Type B pancreatic cell (in vitro differentiated cells): ENCODE measurements around the gene RARS1. TPM values are rescaled to one million over a fixed set of nuclear protein-coding genes. Genes with fewer than 3 reads are reported as not detected.

Experiments
- DNase-seq: peaks from one replicate; pipeline ENCODE4 v3.0.0; 2021; ENCODE audit warnings: mixed read lengths; ENCODE audit not compliant: unreplicated experiment; ENCODE audit errors: extremely low spot score
- H3K27ac Mint-ChIP-seq: 2 replicates; pipeline ENCODE4 v1.8.0; 2021; ENCODE audit warnings: mild to moderate bottlenecking, mixed read lengths
- H3K27me3 Mint-ChIP-seq: 2 replicates; pipeline ENCODE4 v1.8.0; 2021; ENCODE audit warnings: mixed read lengths
- H3K36me3 Mint-ChIP-seq: 2 replicates; pipeline ENCODE4 v1.8.0; 2021; ENCODE audit warnings: mixed read lengths
- H3K4me1 Mint-ChIP-seq: one replicate; pipeline ENCODE4 v1.8.0; 2021; ENCODE audit warnings: mixed read lengths; ENCODE audit not compliant: unreplicated experiment
- H3K4me3 Mint-ChIP-seq: 2 replicates; pipeline ENCODE4 v1.8.0; 2021; ENCODE audit warnings: mild to moderate bottlenecking, mixed read lengths
- H3K9me3 Mint-ChIP-seq: 2 replicates; pipeline ENCODE4 v1.8.0; 2021; ENCODE audit warnings: mixed read lengths
- long read RNA-seq: library from polyadenylated mRNA; unstranded; transcript quantifications from one replicate; pipeline ENCODE4 v2.0.0, GENCODE V29; 2020
- total RNA-seq: library from RNA; stranded (reverse); gene quantifications from 2 replicates; pipeline ENCODE4 v1.2.1, GENCODE V29; 2021; ENCODE audit warnings: low replicate concordance
- TF ChIP-seq, protein P1 (sequence below): fragments of 200-600 bp; sonication (generic); conservative IDR thresholded peaks from 2 replicates; pipeline ENCODE4 v1.5.0; 2021; ENCODE audit warnings: antibody characterized with exemption, mild to moderate bottlenecking

Gene RARS1
- total RNA-seq: 102 and 110 TPM in 2 replicates
- long read RNA-seq, transcript RARS-201 (15 exons, 2,146 nt): major isoform, 405 of 551 reads
- long read RNA-seq, transcript RARS-209 (3 exons, 757 nt): minor isoform, 7 of 551 reads
- long read RNA-seq, partial matches to known transcripts: 113 of 551 reads
- long read RNA-seq, other reads (novel, unspliced or antisense): 26 of 551 reads

DNA sequence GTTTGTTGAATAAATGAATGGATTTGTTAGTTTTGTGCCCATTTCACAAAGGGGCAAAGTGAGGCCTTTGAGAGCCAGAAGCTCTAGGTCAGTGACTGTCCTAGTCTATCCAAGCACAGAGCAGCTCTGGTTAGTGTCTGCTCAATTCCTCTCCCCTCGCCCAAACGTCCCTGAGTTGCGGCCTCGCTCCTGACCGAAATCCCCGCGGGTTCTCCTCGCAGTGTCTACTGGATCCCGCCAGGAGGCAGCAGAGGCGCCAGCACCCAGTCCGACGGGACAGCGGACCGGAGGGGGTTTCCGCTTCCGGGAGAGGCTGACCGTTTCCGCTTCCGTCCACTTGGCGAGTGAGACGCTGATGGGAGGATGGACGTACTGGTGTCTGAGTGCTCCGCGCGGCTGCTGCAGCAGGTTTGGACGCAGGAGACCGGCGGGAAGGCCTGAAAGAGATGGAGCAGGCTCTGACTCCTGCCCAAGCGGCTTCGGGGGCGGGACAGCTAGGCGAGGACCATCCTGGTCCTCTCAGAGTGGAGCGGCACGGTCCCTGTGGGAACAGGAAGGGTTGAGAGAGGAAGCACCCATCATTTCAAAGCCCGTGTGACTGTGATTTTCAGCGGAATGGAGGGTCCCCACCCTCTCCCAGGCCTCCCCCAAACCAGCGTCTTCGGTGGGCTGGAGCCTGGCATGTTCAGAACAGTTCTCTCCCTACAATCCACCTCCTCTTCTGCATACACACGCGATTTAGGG lies at the start of gene RARS1:
Gene RARS1, plus strand, starts transcription at position 336 of the 744 bp plus-strand sequence. Its CDS starts 28 bp downstream, at position 364.
- Mint-ChIP-seq H3K27ac (peak within 1 kb of the TSS; percentile 93), H3K27me3 (no peaks in the 10 kb centered on the region), H3K36me3 (peaks cover 11% of the 10 kb centered on the region), H3K9me3 (no peaks in the 10 kb centered on the region), H3K4me1 (peaks cover 15% of the 10 kb centered on the region), H3K4me3 (peak within 1 kb of the TSS; percentile 99)
- DNase-seq: peak; percentile 95
- TF ChIP-seq, protein P1, sequence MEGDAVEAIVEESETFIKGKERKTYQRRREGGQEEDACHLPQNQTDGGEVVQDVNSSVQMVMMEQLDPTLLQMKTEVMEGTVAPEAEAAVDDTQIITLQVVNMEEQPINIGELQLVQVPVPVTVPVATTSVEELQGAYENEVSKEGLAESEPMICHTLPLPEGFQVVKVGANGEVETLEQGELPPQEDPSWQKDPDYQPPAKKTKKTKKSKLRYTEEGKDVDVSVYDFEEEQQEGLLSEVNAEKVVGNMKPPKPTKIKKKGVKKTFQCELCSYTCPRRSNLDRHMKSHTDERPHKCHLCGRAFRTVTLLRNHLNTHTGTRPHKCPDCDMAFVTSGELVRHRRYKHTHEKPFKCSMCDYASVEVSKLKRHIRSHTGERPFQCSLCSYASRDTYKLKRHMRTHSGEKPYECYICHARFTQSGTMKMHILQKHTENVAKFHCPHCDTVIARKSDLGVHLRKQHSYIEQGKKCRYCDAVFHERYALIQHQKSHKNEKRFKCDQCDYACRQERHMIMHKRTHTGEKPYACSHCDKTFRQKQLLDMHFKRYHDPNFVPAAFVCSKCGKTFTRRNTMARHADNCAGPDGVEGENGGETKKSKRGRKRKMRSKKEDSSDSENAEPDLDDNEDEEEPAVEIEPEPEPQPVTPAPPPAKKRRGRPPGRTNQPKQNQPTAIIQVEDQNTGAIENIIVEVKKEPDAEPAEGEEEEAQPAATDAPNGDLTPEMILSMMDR: peak; percentile 94

DNA sequence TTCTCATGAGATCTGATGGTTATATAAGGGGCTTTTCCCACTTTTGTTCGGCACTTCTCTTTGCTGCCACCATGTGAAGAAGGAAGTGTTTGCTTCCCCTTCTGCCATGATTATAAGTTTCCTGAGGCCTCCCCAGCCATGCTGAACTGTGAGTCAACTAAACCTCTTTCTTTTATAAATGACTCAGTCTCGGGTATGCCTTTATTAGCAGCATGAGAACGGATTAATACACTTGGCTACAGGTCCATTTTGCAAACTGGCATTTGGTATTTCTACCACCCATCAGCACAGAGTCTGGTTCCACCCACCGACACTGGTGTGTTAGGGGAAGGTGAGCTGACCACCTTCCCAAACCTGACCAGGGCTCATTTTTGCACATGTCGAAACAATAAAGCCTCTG lies 47.9 kb upstream of the RARS1 start:
- Mint-ChIP-seq H3K9me3 (no peaks in the 10 kb centered on the region), H3K36me3 (peaks cover 34% of the 10 kb centered on the region), H3K27me3 (no peaks in the 10 kb centered on the region), H3K4me3 (no peak overlapping the region), H3K27ac (no peak overlapping the region), H3K4me1 (peaks cover 4% of the 10 kb centered on the region)
- DNase-seq: no peak
- TF ChIP-seq, protein P1: no peak

DNA sequence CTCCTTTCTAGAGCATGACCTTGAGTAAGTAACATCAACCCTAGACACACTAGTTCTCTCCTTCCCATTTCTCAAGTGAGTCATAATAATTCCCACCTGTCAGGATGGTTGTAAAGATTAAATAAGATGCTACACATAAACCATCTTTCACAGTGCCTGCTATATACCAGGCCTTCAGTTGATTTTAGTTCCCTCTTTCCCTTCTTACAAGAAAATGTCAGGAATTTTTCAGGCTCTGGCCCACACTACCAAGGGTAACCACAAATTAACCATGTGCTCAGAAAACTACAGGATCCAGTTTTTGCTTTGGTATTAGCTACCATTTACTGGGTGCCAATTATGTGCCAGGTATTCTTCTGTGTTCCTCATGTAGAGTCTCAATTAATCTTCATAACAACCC lies 42.7 kb upstream of the RARS1 start:
- no peak for DNase-seq
- Mint-ChIP-seq H3K27me3 (no peaks in the 10 kb centered on the region), H3K36me3 (peaks cover 22% of the 10 kb centered on the region), H3K9me3 (no peaks in the 10 kb centered on the region), H3K4me3 (no peak overlapping the region), H3K4me1 (peaks cover 11% of the 10 kb centered on the region), H3K27ac (peak overlapping the region; percentile 11)
- TF ChIP-seq, protein P1: no peak

DNA sequence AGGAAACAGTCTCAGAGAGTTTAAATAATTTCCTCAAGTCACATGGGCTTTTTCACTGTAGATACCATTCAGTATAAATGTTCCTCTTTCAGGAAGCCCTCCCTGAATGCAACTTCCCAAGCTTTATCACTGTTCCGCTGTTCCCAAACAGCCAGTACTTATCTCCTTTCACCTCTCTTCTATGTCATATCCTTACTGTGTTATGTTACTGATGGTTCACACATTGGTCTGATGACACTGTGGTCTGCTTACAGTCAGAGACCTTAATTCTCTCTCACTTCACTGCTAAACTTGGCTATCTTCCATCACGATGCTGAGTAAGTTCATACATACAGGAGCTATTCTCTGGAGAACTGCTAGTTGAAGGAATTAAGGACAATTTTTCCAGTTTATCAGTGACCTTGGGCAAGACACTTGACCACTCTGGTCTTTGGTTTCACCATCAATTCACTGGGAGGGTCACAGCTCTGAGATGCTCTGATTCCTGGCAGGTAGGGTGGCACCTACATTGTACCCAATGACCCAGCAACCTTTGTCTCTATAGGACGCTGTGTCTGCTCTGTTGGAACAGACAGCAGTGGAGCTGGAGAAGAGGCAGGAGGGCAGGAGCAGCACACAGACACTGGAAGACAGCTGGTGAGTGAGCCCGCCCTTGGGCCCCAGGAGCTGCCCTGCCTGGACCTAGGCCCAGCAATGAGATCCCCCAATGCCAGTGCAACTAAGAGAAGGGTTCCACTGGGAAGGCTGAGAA lies 42.1 kb upstream of the RARS1 start:
- H3K36me3 Mint-ChIP-seq: peaks cover 26% of the 10 kb centered on the region
- no peaks in the 10 kb centered on the region for H3K9me3 Mint-ChIP-seq
- no peaks in the 10 kb centered on the region for H3K27me3 Mint-ChIP-seq
- H3K27ac Mint-ChIP-seq: peak overlapping the region; percentile 50
- H3K4me3 Mint-ChIP-seq: no peak overlapping the region
- H3K4me1 Mint-ChIP-seq: peaks cover 11% of the 10 kb centered on the region
- TF ChIP-seq, protein P1: no peak
- DNase-seq: no peak

DNA sequence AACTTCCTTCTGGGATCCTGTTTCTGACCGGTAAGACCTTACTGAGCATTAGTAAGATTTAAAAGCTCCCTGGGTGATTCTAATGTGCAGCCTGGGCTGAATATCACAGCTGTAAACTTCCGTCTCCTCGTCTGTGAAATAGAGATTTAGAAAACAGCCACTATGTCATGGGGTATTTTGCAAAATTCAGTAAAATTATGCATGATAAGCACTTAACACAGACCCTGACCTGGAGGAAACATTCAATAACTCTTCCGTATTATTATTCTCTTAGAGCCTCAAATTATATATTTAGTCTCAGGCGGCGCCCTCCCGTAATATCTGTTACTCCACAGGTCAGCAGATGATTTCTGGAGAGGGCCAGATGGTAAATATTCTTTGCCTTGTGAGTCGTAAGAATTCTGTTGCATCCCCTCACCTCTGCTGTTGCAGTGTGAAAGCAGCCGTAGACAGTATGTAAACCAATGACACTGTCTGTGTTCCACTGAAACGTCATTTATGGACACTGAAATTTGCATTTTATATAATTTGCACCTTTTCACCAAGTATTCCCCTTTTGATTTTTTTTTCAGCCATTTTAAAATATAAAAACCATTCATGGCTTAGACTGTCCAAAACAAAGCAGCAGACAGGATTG lies 39.2 kb upstream of the RARS1 start:
- Mint-ChIP-seq H3K4me1 (peaks cover 11% of the 10 kb centered on the region), H3K4me3 (no peak overlapping the region), H3K27me3 (no peaks in the 10 kb centered on the region), H3K27ac (peak overlapping the region; percentile 41), H3K36me3 (peaks cover 14% of the 10 kb centered on the region), H3K9me3 (no peaks in the 10 kb centered on the region)
- DNase-seq: no peak
- TF ChIP-seq, protein P1: no peak
